K562 (cell line): Measurements from ENCODE around the gene OR51V1. TPM values are rescaled to one million over a fixed set of nuclear protein-coding genes. Genes with fewer than 3 reads are reported as not detected.

Experiments used
- ATF3 ChIP-seq, 2 experiments: fragments of 450-650 bp in 1 of 2; sonication (generic) in 1 of 2; formaldehyde crosslinking in 1 of 2; IDR thresholded peaks in 1 of 2; conservative IDR thresholded peaks in 1 of 2; 2 replicates each; pipeline versions ENCODE4 v1.6.1 to v1.8.1; 2016 to 2023; ENCODE audit warnings: mild to moderate bottlenecking in 2 of 2, moderate library complexity in 2 of 2, inconsistent platforms in 1 of 2, missing genetic modification reagents in 1 of 2
- CTBP1 ChIP-seq: fragments of 450-650 bp; IDR thresholded peaks from 2 replicates; pipeline ENCODE4 v1.6.1; 2016; ENCODE audit warnings: borderline replicate concordance
- DEAF1 ChIP-seq: fragments of 450-650 bp; formaldehyde crosslinking; IDR thresholded peaks from 2 replicates; pipeline ENCODE4 v1.4.0; 2020; ENCODE audit warnings: mild to moderate bottlenecking, moderate library complexity
- EGR1 ChIP-seq: fragments of 450-650 bp; conservative IDR thresholded peaks from 2 replicates; pipeline ENCODE4 v1.6.1; 2017; ENCODE audit warnings: mild to moderate bottlenecking
- HMGN3 ChIP-seq: IDR thresholded peaks from 2 replicates; pipeline ENCODE4 v1.6.1; 2011; ENCODE audit warnings: borderline replicate concordance, low read depth, mild to moderate bottlenecking, mixed read lengths, low read length; ENCODE audit not compliant: insufficient read length; ENCODE audit errors: extremely low read depth
- ID3 ChIP-seq, 2 experiments: fragments of 250-450 bp in 1 of 2; fragments of 450-650 bp in 1 of 2; sonication (Bioruptor Pico) in 1 of 2; IDR thresholded peaks; 2 replicates each; pipeline versions ENCODE4 v1.6.1 to v1.8.0; 2016 to 2021; ENCODE audit warnings: mild to moderate bottlenecking in 2 of 2, moderate library complexity in 2 of 2, missing compliant biosample characterization in 1 of 2, missing genetic modification characterization in 1 of 2
- NONO ChIP-seq, 2 experiments: fragments of 200-400 bp in 1 of 2; fragments of 450-650 bp in 1 of 2; formaldehyde crosslinking in 1 of 2; IDR thresholded peaks; 2 replicates each; pipeline ENCODE4 v1.6.1; 2017; ENCODE audit warnings: low read depth in 2 of 2, mild to moderate bottlenecking in 2 of 2, moderate library complexity in 2 of 2, low read length in 1 of 2
- NUFIP1 ChIP-seq: fragments of 450-650 bp; IDR thresholded peaks from 2 replicates; pipeline ENCODE4 v1.6.1; 2018; ENCODE audit not compliant: partially characterized antibody
- SMC3 ChIP-seq: conservative IDR thresholded peaks from 2 replicates; pipeline ENCODE4 v1.6.1; 2011; ENCODE audit warnings: low read depth, low read length, improper control_type of control experiment; ENCODE audit not compliant: insufficient read depth
- SNRNP70 ChIP-seq: fragments of 200-400 bp; formaldehyde crosslinking; optimal IDR thresholded peaks from 2 replicates; pipeline ENCODE3; 2017; ENCODE audit warnings: low read depth, low read length
- TEAD2 ChIP-seq: fragments of 450-650 bp; IDR thresholded peaks from 2 replicates; pipeline ENCODE4 v1.6.1; 2016; ENCODE audit warnings: missing genetic modification characterization, control low read depth, missing compliant biosample characterization
- ZNF197 ChIP-seq: fragments of 200-800 bp; sonication (Bioruptor generic); IDR thresholded peaks from 2 replicates; pipeline ENCODE4 v1.6.1; 2016; ENCODE audit warnings: low read depth, missing genetic modification characterization, missing compliant biosample characterization
- ZNF79 ChIP-seq: fragments of 250-450 bp; sonication (Bioruptor Pico); IDR thresholded peaks from 2 replicates; pipeline ENCODE4 v1.4.0; 2020; ENCODE audit warnings: low read depth, mild to moderate bottlenecking, moderate library complexity
- polyA plus RNA-seq, 8 experiments: library from polyadenylated mRNA; depleted of rRNA in 4 of 8; stranded (reverse) in 5 of 8; unstranded in 3 of 8; fragments of >200 nt; fragmentation: Nextera tagmentation in 2 of 8; fragmentation: Illumina TruSeq in 1 of 8; extraction: Ambion mirVana in 2 of 8; extraction: Trizol in 1 of 8; gene quantifications; 2 replicates each; pipeline versions ENCODE4 v1.2.1 to v1.2.3, GENCODE V29; 2011 to 2014; ENCODE audit warnings: inconsistent platforms in 1 of 8, missing spikeins in 1 of 8
- total RNA-seq, 7 experiments: library from RNA; depleted of rRNA in 6 of 7; stranded (reverse); fragments of >200 nt in 6 of 7; fragmentation: Illumina TruSeq in 2 of 7; extraction: Trizol in 2 of 7; gene quantifications; 2 replicates each; pipeline versions ENCODE4 v1.2.1 to v1.2.3, GENCODE V29; 2011 to 2021; ENCODE audit warnings: low replicate concordance in 1 of 7
- TF ChIP-seq, protein P1 (sequence below): sonication (generic); formaldehyde crosslinking; IDR thresholded peaks from 2 replicates; pipeline ENCODE4 v1.5.0; 2020; ENCODE audit warnings: missing genetic modification reagents
- TF ChIP-seq, protein P2 (sequence below): sonication (generic); formaldehyde crosslinking; IDR thresholded peaks from 2 replicates; pipeline ENCODE4 v1.9.0; 2022; ENCODE audit warnings: mild to moderate bottlenecking, missing genetic modification reagents
- TF ChIP-seq, protein P3 (sequence below): fragments of 450-650 bp; formaldehyde crosslinking; IDR thresholded peaks from 2 replicates; pipeline ENCODE4 v1.4.0; 2020; ENCODE audit warnings: mild to moderate bottlenecking, moderate library complexity

OR51V1 gene
- total and polyA plus RNA-seq, 9 of the 15 experiments (the other 6 are each of a cell fraction or from before 2014, with no cell fraction given): not detected

- TF ChIP-seq, protein P1, sequence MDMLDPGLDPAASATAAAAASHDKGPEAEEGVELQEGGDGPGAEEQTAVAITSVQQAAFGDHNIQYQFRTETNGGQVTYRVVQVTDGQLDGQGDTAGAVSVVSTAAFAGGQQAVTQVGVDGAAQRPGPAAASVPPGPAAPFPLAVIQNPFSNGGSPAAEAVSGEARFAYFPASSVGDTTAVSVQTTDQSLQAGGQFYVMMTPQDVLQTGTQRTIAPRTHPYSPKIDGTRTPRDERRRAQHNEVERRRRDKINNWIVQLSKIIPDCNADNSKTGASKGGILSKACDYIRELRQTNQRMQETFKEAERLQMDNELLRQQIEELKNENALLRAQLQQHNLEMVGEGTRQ: no peak
- peak; percentile 93 for TF ChIP-seq SNRNP70
- TF ChIP-seq HMGN3: peak; percentile 23
- no peak for TF ChIP-seq CTBP1
- 0 out of 2 replicates have a peak, but pooled peaks have one; percentile 28 for TF ChIP-seq SMC3
- TF ChIP-seq, protein P2, sequence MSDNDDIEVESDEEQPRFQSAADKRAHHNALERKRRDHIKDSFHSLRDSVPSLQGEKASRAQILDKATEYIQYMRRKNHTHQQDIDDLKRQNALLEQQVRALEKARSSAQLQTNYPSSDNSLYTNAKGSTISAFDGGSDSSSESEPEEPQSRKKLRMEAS (CRISPR knock-in tag): peak; percentile 89
- 0 out of 2 replicates have a peak, but pooled peaks have one; percentile 3 for TF ChIP-seq ZNF197 (CRISPR knock-in tag)
- TF ChIP-seq ZNF79: no peak
- TF ChIP-seq, protein P3, sequence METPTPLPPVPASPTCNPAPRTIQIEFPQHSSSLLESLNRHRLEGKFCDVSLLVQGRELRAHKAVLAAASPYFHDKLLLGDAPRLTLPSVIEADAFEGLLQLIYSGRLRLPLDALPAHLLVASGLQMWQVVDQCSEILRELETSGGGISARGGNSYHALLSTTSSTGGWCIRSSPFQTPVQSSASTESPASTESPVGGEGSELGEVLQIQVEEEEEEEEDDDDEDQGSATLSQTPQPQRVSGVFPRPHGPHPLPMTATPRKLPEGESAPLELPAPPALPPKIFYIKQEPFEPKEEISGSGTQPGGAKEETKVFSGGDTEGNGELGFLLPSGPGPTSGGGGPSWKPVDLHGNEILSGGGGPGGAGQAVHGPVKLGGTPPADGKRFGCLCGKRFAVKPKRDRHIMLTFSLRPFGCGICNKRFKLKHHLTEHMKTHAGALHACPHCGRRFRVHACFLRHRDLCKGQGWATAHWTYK (CRISPR knock-in tag): 0 out of 2 replicates have a peak, but pooled peaks have one; percentile 12
- no peak for TF ChIP-seq NONO (IDR thresholded peaks at IDR 0.05; ENCODE audit: low read depth in 2 of 2, low read length in 1 of 2)
- no peak for TF ChIP-seq EGR1
- TF ChIP-seq TEAD2 (tag): no peak
- 0 out of 2 replicates have a peak, but pooled peaks have one; percentile 29 for TF ChIP-seq ATF3 (IDR thresholded peaks at IDR 0.05)
- TF ChIP-seq ATF3 (CRISPR knock-in tag; conservative IDR thresholded peaks at IDR 0.05): no peak
- TF ChIP-seq ID3 (CRISPR knock-in tag; IDR thresholded peaks at IDR 0.05): no peak
- 0 out of 2 replicates have a peak, but pooled peaks have one; percentile 39 for TF ChIP-seq ID3 (tag; IDR thresholded peaks at IDR 0.05)
- TF ChIP-seq DEAF1: no peak
- TF ChIP-seq NUFIP1: peak; percentile 48
These were observed 42.7 kb upstream of the OR51V1 start (continued) for GRCh38 chr11:5242933-5243815.
